Fibroblast of lung (primary cell): ENCODE results near the gene NRCAM.

ENCODE experiments used
- CTCF ChIP-seq, 2 donors: IDR thresholded peaks in 1 of 2; conservative IDR thresholded peaks in 1 of 2; 1 replicate in 1 of 2; 2 replicates in 1 of 2; pipeline ENCODE4 v1.5.1; 2011 to 2012; ENCODE audit warnings: low read length in 2 of 2, control low read depth in 1 of 2, inconsistent platforms in 1 of 2, low read depth in 1 of 2, mild to moderate bottlenecking in 1 of 2
- EZH2 ChIP-seq: IDR thresholded peaks from 2 replicates; pipeline ENCODE4 v1.5.1; 2012; ENCODE audit warnings: low read length, control low read depth, mild to moderate bottlenecking; ENCODE audit errors: missing control alignments

GRCh38 chr7:108436906-108437305 lies 19.3 kb downstream of the NRCAM start:
- TF ChIP-seq CTCF (conservative IDR thresholded peaks at IDR 0.05 in 1 of 2, IDR thresholded peaks at IDR 0.05 in 1 of 2; ENCODE audit: low read depth in 1 of 2, low read length in 2 of 2) (no peak), EZH2 (no peak)
